Ectodermal cell (in vitro differentiated cells): ENCODE data around the gene IPO5.
"Not testable (repeated sequence)": the region's sequence is repeated elsewhere in the genome, so short reads cannot be mapped to it uniquely, and the experiment has no call there.

Experiments used
- H3K27ac ChIP-seq: 2 replicates; pipeline ENCODE4 v1.7.0; 2013; ENCODE audit warnings: mild to moderate bottlenecking, low read depth, low read length; ENCODE audit not compliant: insufficient read depth, poor library complexity, severe bottlenecking
- H3K27me3 ChIP-seq: 2 replicates; pipeline ENCODE4 v1.7.0; 2013; ENCODE audit warnings: mild to moderate bottlenecking, low read length; ENCODE audit not compliant: insufficient read depth, control insufficient read depth, poor library complexity, severe bottlenecking
- H3K36me3 ChIP-seq: one replicate; pipeline ENCODE4 v1.7.0; 2013; ENCODE audit warnings: low read length; ENCODE audit not compliant: control insufficient read depth, insufficient read depth
- H3K4me1 ChIP-seq: one replicate; pipeline ENCODE4 v1.7.0; 2013; ENCODE audit warnings: low read length; ENCODE audit not compliant: control insufficient read depth, insufficient read depth
- H3K4me3 ChIP-seq: 2 replicates; pipeline ENCODE4 v1.7.0; 2013; ENCODE audit warnings: low read depth, low read length, control low read depth; ENCODE audit not compliant: insufficient read depth
- H3K9me3 ChIP-seq: 2 replicates; pipeline ENCODE4 v1.7.0; 2013; ENCODE audit warnings: mild to moderate bottlenecking, low read length, moderate library complexity; ENCODE audit not compliant: control insufficient read depth
- whole genome bisulfite sequencing, 2 experiments: methylation state at CpG; one replicate each; pipeline ENCODE4 v1.1.7; 2013; ENCODE audit warnings: missing lambda C conversion rate in 2 of 2; 5-methylcytosine and 5-hydroxymethylcytosine counted together

The IPO5 gene

GRCh38 chr13:97948041-97948440 lies 5.4 kb upstream of the IPO5 start:
- H3K27ac ChIP-seq: no peak overlapping the region

GRCh38 chr13:97949316-97949715 lies 4.2 kb upstream of the IPO5 start:
- H3K4me1 ChIP-seq, H3K36me3 ChIP-seq, H3K27ac ChIP-seq, H3K9me3 ChIP-seq, H3K27me3 ChIP-seq, H3K4me3 ChIP-seq: not testable (repeated sequence)
- WGBS, 2 experiments: 90 to 96% methylated on average over 5 of the region's 5 CpGs

More at GRCh38 chr13:97948041-97948440, 5.4 kb upstream of the IPO5 start:
- Histone ChIP-seq H3K36me3 (no peaks in the 10 kb centered on the region), H3K9me3 (no peaks in the 10 kb centered on the region), H3K4me3 (no peak overlapping the region), H3K27me3 (no peaks in the 10 kb centered on the region), H3K4me1 (no peaks in the 10 kb centered on the region)
- 88 to 96% methylated on average over 2 to 3 of the region's 3 CpGs for WGBS, 2 experiments

GRCh38 chr13:97951376-97951775 lies 2.1 kb upstream of the IPO5 start:
- WGBS, 2 experiments: 93 to 96% methylated on average over 4 of the region's 4 CpGs
- Histone ChIP-seq H3K4me3 (no peak overlapping the region), H3K27me3 (no peaks in the 10 kb centered on the region), H3K4me1 (no peaks in the 10 kb centered on the region), H3K27ac (no peak overlapping the region), H3K9me3 (no peaks in the 10 kb centered on the region), H3K36me3 (no peaks in the 10 kb centered on the region)

- H3K27me3 ChIP-seq, H3K9me3 ChIP-seq, H3K27ac ChIP-seq, H3K36me3 ChIP-seq, H3K4me3 ChIP-seq, H3K4me1 ChIP-seq: not testable (repeated sequence)
- WGBS, 2 experiments: 88 to 92% methylated on average over 3 of the region's 4 CpGs
Observed at GRCh38 chr13:97952831-97953230, 644 bp upstream of the IPO5 start.

GRCh38 chr13:97961340-97961739 lies 7.9 kb downstream of the IPO5 start:
- H3K27me3 ChIP-seq: no peaks in the 10 kb centered on the region
- 92 to 94% methylated on average over 6 of the region's 6 CpGs for WGBS, 2 experiments
- no peak overlapping the region for H3K27ac ChIP-seq
- no peaks in the 10 kb centered on the region for H3K4me1 ChIP-seq
- H3K9me3 ChIP-seq: no peaks in the 10 kb centered on the region
- H3K4me3 ChIP-seq: no peak overlapping the region
- no peaks in the 10 kb centered on the region for H3K36me3 ChIP-seq

GRCh38 chr13:97962887-97963286 lies 9.4 kb downstream of the IPO5 start:
- no peaks in the 10 kb centered on the region for H3K36me3 ChIP-seq
- no peaks in the 10 kb centered on the region for H3K27me3 ChIP-seq
- no peaks in the 10 kb centered on the region for H3K4me1 ChIP-seq
- H3K4me3 ChIP-seq: no peak overlapping the region
- H3K9me3 ChIP-seq: no peaks in the 10 kb centered on the region
- WGBS, 2 experiments: 86 to 91% methylated on average over 2 of the region's 2 CpGs
- no peak overlapping the region for H3K27ac ChIP-seq

GRCh38 chr13:97967226-97967625 lies 13.8 kb downstream of the IPO5 start:
- no peaks in the 10 kb centered on the region for H3K4me1 ChIP-seq
- no peak overlapping the region for H3K4me3 ChIP-seq
- H3K36me3 ChIP-seq: no peaks in the 10 kb centered on the region
- H3K27ac ChIP-seq: no peak overlapping the region
- no peaks in the 10 kb centered on the region for H3K9me3 ChIP-seq
- H3K27me3 ChIP-seq: no peaks in the 10 kb centered on the region

- WGBS, 2 experiments: 88 to 95% methylated on average over 3 of the region's 3 CpGs
- Histone ChIP-seq H3K36me3 (no peaks in the 10 kb centered on the region), H3K27ac (no peak overlapping the region), H3K9me3 (no peaks in the 10 kb centered on the region), H3K4me1 (no peaks in the 10 kb centered on the region), H3K4me3 (no peak overlapping the region), H3K27me3 (no peaks in the 10 kb centered on the region)
Observed at GRCh38 chr13:97967948-97968347, 14.5 kb downstream of the IPO5 start.

GRCh38 chr13:97971519-97971918 lies 18.0 kb downstream of the IPO5 start:
- H3K4me3 ChIP-seq: no peak overlapping the region
- H3K27ac ChIP-seq: no peak overlapping the region
- WGBS, 2 experiments: 90 to 95% methylated on average over 5 of the region's 5 CpGs
- H3K36me3 ChIP-seq: no peaks in the 10 kb centered on the region
- H3K9me3 ChIP-seq: no peaks in the 10 kb centered on the region
- no peaks in the 10 kb centered on the region for H3K27me3 ChIP-seq
- no peaks in the 10 kb centered on the region for H3K4me1 ChIP-seq

- H3K27me3 ChIP-seq: no peaks in the 10 kb centered on the region
- H3K36me3 ChIP-seq: no peaks in the 10 kb centered on the region
- WGBS, 2 experiments: 69 to 81% methylated on average over 1 to 2 of the region's 2 CpGs
- no peaks in the 10 kb centered on the region for H3K9me3 ChIP-seq
- no peak overlapping the region for H3K4me3 ChIP-seq
- H3K27ac ChIP-seq: no peak overlapping the region
- H3K4me1 ChIP-seq: no peaks in the 10 kb centered on the region
Observed at GRCh38 chr13:97974773-97975172, 21.3 kb downstream of the IPO5 start.

GRCh38 chr13:97975280-97975847 lies 21.9 kb downstream of the IPO5 start:
- H3K27ac ChIP-seq: peak overlapping the region; percentile 94
- no peaks in the 10 kb centered on the region for H3K9me3 ChIP-seq
- H3K4me3 ChIP-seq: peak overlapping the region; percentile 80
- H3K4me1 ChIP-seq: no peaks in the 10 kb centered on the region
- WGBS, 2 experiments: 35 to 37% methylated on average over 20 of the region's 20 CpGs
- no peaks in the 10 kb centered on the region for H3K27me3 ChIP-seq
- H3K36me3 ChIP-seq: no peaks in the 10 kb centered on the region
